Superior temporal gyrus (tissue), 1 donor: Measurements from ENCODE around the gene SLCO4C1.
A peak's percentile ranks its signal among the peaks of the same experiment; 100 is the strongest.
"Not testable (repeated sequence)": the region's sequence is repeated elsewhere in the genome, so short reads cannot be mapped to it uniquely, and the experiment has no call there.

Source experiments
- DNase-seq: peaks from one replicate; pipeline ENCODE4 v3.0.0-alpha.2; 2016; ENCODE audit errors: extremely low spot score

Gene SLCO4C1, protein sequence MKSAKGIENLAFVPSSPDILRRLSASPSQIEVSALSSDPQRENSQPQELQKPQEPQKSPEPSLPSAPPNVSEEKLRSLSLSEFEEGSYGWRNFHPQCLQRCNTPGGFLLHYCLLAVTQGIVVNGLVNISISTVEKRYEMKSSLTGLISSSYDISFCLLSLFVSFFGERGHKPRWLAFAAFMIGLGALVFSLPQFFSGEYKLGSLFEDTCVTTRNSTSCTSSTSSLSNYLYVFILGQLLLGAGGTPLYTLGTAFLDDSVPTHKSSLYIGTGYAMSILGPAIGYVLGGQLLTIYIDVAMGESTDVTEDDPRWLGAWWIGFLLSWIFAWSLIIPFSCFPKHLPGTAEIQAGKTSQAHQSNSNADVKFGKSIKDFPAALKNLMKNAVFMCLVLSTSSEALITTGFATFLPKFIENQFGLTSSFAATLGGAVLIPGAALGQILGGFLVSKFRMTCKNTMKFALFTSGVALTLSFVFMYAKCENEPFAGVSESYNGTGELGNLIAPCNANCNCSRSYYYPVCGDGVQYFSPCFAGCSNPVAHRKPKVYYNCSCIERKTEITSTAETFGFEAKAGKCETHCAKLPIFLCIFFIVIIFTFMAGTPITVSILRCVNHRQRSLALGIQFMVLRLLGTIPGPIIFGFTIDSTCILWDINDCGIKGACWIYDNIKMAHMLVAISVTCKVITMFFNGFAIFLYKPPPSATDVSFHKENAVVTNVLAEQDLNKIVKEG

DNA sequence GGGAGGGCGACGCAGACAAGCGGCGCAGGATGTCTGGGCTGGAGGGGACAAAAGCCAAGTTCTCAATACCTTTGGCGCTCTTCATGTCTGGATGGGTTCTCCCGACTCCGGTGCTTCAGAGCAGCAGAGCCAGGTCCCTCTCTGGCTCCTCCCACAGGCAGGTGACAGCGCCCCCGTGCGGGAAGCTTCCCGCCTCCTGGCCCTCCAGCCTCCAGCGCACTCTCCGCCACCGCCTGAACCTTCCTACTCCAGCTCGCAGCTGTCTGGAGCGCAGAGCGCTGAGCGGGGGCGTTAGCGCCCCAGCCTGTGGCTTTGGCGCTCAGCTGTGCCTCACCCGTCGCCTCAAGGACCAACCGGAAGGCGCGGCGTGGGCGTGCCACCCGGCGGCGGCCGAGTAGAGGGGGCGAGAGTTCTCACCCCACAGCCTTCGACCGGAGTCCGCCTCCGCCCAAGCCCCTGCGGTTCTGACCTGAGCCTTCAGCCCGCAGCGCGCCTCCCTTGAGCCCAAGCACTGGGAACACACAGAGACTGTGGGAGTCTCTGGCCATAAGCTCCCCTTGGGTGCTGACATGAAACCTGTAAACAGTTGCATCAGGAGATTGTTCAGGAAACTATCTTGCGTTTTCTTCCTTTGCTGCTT lies at the start of gene SLCO4C1:
SLCO4C1 (minus strand) TSS at position 107 of the 640 bp plus-strand sequence; CDS start at position 85, 22 bp downstream.
- DNase-seq = peak; percentile 62

DNA sequence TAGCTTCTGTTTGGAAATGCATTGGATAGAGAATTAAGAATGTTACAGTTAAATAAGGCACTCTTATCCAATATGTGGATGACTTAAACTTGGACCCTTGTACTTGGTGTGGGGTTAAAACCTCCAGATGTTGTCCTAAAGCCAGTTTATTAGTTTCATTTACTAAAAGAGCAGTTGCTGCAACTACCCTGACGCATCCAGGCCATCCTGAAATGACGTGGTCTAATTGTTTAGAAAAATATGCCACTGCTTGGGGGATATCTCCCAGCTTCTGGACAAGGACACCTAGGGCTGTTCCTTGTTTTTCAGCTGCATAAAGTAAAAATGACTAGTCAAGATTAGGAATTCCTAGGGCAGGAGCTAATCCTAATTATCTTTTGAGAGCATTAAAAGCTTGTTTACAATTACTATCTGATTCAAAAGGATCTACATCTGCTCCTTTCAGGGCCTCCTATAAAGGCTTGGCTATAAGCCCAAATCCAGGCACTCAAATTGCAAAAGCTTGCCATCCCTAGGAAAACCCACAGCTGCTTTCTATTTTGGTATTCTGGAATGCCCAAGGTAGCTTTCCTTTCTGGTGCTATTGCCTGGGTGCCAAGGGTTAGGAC lies 45.7 kb upstream of the SLCO4C1 start:
- DNase-seq = no peak

DNA sequence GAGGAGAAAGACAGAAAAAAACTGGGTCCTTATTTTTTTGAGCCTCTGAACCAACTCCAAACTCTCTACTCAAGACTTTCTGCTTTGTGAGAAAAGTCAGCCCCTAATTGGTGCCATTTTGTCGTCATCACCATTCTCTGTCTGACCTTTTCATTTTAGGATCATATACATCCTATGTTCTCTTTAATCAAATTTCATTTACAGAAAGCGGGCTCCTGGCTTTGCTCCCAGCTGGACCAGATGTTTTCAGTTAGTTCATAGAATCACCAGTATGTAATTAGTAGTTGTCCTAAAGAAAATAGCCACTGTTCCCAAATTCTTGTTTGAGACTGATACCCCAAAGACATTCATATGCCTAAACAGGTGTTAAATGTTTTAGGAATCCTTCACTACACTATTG lies 28.6 kb upstream of the SLCO4C1 start:
- DNase-seq = no peak

DNA sequence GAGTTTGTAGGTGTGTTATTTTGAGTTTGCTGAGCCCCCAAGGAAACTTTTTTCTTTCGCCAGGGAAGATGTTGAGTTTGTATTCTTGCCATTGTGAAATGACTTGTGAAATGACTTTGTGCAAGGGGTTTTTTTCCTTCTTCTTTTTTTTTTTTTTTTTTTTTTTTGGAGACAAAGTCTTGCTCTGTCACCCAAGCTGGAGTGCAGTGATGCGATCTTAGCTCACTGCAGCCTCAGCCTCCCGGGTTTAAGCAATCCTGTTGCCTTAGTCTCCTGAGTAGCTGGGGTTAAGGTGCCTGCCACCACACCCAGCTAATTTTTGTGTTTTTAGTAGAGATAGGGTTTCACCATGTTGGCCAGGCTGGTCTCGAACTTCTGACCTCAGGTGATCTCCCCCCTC lies 22.7 kb upstream of the SLCO4C1 start:
- not testable (repeated sequence) for DNase-seq

DNA sequence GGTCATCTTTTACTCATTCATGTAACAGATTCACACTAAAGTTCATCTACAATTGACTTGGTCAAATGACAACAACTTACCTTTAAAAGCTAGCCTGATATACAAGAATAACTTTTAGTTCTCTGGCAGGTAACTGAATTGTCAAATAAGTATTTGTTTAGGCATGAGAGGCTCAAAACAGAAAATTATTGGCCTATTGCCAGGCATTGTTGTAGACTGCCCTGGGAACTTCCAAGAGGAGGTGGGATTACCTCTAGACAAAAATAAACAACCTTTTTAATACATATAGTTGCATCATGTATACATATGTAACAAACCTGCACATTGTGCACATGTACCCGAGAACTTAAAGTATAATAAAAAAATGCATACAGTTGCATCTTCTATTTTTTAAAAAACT lies 18.2 kb upstream of the SLCO4C1 start:
- no peak for DNase-seq

DNA sequence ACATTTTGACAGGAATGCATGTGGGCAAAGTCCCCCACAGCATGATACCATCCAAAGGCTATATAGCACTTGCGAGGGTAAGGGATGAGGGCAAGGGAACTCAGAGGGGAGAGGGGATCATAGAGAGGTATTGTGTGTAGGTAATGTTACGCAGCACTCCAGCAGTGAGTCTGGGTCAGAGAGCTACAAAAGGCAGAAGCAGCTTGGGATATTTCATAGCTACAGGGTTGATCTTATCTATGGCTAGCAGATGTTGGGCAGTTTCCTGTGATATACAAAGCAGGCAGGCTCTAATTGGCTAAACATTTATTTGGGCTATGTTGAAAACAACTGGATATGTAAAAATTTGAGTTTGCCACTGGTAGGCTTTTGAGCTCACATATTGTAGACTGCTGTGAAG lies 17.8 kb upstream of the SLCO4C1 start:
- DNase-seq = no peak

DNA sequence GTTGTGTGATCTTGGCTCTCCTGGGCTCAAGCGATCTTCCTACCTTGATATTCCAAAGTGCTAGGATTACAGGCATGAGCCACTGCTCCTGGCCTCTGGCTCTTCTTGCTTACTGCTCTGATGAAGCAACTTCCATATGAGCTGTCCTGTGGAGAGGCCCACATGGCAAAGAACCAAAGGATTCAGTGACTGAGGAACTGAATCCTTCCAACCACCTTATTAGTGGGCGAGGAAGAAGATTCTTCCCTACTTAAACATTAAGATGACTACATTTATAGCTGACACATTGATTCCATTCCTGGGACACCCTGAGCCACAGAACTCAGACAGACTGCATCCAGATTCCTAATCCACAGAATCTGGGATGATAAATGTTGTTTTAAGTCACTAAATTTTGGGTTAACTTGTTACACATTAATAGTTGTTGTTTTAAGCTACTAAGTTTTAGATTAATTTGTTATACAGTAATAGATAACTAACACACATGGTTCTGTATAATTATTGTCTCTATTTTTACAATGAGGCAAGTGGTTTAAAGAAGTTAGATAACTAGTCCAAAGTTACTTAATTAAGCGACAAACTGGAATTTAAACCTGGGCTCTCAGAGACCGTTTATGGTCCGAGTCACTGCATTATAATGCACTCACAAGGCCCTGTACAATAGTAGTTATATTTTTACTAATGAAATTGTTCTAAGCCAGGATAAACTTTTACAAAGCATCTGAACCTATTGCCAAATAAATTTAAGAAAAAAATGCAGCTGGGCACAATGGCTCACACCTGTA lies 16.7 kb upstream of the SLCO4C1 start:
- no peak for DNase-seq

DNA sequence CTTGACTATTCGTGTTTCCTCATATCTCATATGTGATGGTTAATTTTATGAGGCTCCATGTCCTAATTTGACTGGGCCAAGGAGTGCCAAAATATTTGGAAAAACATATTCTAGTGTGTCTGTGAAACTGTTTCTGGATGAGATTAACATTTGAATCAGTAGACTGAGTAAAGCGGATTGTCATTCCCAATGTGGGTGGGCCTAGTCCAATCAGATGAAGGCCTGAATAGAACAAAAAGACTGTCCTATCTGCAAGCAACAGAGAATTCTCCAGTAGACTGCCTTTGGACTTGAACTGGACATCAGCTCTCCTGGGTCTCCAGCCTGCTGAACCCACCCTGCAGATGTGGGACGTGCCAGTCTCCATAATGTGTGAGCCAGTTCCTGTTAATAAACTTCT lies 13.5 kb upstream of the SLCO4C1 start:
- DNase-seq = no peak

DNA sequence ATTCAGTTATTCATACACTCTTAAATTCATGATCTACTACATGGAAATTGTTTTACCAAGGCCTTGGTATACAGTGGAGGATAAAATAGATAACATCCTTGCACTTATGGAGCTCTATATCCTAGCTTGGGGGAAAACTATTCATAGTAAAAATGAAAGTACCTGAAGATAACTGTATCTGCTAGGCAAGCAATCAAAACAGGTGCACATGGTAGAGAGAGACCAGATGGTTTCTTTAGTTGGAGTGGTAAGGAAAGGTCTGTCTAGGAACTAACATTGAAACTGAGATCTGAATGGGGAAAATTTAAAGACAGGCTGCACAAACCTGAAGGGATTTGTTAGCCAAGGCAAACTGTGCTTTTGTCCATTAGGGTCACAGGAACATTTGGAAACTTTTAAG lies 11.1 kb upstream of the SLCO4C1 start:
- DNase-seq = no peak

DNA sequence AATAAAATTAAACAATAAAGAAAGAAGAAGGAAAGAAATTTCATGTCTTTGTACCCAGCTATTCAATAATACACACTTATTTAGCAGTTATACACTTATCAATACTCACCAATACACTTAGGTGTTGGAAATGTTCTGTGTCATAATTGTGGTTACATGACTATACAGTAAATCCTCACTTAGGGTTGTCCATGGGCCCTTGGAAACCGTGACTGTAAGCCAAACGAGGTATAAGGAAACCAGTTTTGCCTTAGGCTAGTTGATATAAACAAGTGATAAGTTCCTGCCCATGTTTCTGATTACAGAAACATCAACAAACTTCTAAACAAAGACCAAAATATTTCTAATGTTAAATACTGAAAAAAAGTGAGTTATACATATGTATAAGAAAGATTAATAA lies 10.0 kb upstream of the SLCO4C1 start:
- no peak for DNase-seq

DNA sequence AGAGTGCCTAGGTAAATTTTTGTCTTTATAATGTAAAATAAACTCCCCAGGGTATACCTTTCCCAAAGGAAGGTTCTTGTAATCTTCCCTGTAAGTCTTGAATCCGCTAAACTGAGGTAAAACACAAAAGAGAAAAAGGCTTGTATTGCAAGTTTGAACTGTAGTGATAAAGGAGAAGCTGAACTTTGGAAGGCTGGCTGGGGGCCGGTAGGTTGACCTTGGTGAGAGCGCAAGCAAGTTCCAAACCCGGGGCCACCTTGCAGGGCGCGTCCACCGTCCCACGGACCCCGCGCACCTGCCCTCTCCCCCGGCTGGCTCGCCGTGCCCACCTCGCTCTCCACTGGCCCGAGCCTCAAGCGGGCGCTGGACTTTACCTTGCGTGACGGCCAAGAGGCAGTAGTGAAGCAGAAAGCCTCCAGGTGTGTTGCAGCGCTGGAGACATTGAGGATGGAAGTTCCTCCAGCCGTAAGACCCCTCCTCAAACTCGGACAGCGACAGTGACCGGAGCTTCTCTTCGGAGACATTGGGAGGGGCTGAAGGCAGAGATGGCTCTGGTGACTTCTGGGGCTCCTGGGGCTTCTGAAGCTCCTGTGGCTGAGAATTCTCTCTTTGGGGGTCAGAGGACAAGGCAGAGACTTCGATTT lies 428 bp downstream of the SLCO4C1 start:
- no peak for DNase-seq

DNA sequence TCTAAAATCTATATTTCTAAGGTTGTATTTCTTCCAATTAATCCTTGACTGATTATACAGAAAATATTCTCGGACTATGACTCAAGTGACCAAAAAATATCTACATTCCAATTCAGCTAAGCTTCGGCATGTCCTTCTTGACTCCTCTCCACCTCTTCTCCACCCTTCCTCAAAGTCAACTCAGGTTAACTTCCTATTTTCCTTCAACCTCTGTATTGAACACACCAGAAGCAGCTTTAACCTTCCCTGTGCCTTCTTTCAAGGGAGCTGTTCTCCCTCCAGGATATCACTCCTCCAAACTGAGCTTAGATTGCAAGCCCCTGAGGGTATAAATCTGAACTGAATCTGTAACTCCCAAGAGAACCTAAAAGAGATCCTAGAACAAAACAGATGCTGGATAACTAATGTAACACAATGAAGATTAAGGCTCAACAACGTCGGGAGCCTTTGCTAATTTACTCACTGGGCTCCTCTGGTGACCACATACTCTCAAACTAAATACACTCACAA lies 1.1 kb downstream of the SLCO4C1 start:
- no peak for DNase-seq

DNA sequence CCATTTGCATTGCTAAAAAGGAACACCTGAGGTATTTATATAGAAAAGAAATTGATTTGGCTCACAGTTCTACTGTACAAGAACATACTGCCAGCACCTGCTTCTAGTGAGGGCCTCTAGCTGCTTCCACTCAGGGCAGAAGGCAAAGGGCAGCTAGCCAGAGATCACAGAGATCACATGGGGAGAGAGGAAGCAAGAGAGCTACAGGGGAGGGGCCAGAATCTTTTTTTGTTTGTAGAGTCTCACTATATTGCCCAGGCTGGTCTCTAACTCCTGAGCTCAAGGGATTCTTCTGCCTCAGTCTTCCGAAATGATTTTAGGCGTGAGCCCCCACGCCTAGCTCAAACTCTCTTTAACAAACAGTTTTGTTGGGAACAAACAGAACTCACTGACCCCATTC lies 6.1 kb downstream of the SLCO4C1 start:
- DNase-seq = no peak

DNA sequence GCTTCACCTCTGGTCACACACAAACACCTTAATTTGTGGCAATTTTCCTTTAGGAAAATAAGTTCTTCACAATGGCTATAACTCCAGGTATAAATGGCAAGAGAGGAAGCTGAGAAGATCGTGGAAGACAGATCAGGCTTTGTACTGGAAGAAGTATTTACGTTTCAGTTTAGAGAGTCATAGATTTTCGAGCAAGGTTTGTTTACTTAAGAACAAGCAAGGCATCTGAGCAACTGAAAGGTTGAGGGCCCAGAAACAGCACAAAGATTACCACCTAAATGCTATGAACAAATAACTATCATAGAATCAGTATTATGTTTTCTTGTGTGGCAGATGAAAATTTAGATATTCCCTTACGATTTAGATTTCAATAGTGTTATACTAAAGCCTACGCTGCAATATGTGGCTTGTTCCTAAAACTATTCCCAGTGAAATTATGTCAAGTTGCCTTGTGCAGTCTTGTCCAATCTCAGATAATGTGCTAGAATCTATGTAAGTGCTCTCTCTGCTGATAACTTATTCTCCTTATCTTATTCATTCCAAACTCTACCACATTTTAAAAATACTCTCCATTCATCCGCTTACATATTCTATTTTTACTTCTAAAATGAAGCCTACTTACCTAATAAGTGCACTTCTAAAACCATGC lies 6.7 kb downstream of the SLCO4C1 start:
- no peak for DNase-seq

DNA sequence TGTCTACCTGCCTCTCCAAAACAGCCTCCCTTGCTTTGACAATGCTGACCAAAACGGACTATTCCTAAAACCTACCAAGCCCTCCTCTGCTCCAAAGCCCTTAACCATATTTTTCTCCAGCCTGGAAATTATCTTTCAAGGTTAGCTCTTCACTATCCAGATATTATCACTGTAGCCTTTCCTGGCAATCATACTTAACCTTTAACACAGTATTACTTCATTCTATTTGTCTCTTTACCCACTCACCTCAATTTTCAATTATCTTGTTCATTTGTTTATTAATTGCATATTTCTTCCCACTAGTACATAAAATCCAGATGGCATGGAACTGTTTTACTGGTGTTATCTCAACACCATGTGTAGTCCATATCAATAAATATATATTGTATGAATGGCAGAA lies 7.5 kb downstream of the SLCO4C1 start:
- DNase-seq = no peak

DNA sequence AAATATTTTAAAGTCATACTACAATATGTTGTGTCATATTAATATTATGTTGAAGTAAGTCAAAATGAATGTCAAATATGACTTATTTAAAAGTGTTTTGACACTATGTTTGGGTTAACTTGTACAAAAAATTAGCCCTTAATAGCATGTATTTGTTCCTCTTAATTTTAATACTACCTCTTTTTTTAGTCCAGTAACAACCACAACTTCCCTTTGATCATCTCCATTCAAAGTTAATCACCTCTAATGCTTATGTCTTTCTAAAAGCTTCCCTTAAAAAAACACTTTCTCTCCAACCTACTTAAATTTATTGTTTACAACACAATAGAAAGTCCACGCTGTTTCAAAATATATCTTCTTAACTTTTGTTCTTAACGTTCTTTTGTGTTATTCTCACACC lies 9.6 kb downstream of the SLCO4C1 start:
- DNase-seq = no peak

DNA sequence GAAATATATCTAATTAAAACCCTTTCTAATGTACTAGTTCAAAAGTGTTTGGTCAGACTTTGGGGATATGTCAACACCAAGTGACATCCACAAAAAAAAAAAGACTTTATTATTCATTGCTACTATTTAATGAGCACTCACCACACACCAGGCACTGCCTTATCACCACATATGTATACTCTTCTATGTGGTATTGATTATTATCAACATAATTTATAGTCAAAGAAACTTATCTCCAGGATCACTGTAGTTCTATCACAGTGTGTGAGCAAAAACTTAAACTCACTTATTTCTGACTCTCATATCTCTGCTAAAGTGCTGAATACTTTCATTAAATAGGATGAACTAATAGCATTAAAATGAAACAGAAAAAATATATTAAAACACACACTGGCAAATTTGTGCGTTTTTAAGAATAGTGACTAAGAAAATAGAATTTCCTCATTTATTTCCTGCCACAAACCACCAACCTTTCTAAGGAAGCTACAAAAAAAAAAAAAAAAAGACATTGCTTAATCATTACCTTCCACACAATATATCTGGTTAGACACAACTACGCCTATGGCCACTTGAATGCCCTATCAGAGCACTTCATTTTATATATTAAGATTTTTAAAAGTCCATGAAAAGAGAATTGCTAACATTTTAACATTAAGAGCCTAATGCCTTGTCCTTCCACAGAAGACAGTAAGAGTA lies 12.8 kb downstream of the SLCO4C1 start:
- DNase-seq = no peak

DNA sequence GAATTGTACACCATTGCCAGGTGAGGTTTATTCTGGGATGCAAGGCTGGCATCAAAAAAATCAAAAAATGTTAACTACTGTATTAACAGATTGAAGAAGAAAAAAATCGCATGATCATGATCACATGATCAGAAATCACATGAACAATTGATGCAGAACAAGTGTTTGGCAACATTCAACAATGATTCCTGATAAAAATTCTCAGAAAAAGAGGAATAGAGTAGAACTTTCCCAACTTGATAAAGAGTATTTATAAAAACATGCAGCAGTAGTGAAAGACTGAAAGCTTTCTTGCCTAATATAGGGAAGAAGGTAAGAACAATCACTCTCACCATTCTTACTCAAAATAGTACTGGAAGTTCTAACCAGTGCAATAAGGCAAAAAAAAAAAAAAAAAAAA lies 16.4 kb downstream of the SLCO4C1 start:
- no peak for DNase-seq

DNA sequence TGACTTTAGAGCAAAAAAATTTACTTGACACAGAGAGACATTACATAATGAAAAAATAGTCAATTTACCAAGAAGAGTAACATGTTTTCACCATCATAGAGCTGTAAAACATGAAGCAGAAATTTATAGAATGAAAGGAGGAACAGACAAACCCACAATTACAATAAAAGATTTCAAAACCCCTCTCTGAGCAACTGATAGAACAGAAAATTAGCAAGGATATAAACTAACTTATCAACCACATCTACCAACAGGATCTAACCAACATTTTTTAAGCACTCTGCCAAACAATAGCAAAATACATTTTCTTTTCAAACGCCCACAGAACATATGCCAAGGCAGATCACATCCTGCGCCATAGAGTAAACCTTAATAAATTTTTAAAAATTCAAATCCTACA lies 17.9 kb downstream of the SLCO4C1 start:
- no peak for DNase-seq

DNA sequence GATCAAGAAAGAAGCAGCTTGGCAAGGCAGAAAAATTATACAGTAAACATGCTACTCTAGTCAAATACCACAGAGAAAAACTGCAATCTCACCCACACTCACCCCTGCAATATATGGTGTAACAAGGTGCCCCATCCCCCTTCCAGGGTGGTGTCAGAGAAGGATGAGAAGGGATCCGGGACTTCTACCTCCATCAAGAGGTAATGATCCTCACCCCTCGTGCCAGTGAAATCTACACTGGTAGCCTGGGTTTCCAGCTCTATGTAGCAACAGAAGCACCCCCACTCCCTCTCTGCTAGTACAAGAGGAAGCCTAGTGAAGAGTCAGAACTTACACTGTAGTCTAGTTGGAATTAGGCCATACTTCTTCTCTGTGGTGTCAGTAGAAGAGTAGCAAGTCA lies 18.9 kb downstream of the SLCO4C1 start:
- no peak for DNase-seq
